SH-SY5Y (cell line): ENCODE results near the gene CYLD.

Source experiments
- GATA2 ChIP-seq: IDR thresholded peaks from 2 replicates; pipeline ENCODE4 v1.6.1; 2011; ENCODE audit warnings: mild to moderate bottlenecking, low read depth, low read length
- GATA3 ChIP-seq: IDR thresholded peaks from 2 replicates; pipeline ENCODE4 v1.6.1; 2011; ENCODE audit warnings: low read depth, mild to moderate bottlenecking, low read length, moderate library complexity

CYLD gene

DNA sequence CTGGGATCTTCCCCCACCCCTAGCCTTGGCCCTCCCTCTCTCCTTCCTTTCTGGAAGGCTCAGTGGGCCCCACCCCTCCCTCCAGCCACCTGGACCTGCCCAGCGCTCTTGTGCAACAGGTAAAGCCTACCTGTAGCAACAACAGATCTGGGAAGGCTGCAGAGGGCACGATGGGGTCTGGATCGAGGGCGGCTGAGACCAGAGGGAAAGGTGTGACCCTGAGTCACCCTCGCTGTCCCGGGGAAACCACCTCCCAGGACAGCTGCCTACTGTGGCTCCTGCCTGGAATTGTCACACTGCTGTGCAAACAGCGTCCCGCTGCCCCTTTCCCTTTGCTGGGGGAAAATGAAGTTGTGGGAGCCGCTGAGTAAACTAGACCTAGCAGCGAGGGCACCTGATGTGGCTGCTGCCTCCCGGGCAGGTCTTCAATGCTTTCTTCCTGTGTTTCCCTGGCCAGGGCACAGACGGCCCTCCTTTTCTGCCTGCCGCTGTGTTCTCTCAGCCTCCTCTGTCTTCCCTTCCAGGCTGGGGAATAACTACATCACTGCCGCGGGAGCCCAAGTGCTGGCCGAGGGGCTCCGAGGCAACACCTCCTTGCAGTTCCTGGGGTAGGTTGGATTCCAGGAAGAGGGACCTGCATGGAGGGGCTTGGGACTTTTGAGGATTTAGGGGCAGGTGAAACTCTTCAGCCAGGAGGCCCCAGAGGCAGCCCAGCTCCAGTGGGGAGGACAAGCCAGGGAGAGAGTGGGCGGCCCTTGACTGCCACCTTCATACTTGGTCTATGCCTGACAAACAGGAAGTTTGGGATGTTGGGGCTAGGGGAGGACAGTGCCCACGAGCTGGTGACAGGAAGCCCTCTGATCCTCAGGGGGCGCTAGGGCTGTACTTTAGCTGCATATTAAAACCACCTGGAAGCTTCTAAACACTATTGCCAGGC is 22.2 kb upstream of the CYLD start:
- TF ChIP-seq GATA2 (no peak), GATA3 (no peak)

DNA sequence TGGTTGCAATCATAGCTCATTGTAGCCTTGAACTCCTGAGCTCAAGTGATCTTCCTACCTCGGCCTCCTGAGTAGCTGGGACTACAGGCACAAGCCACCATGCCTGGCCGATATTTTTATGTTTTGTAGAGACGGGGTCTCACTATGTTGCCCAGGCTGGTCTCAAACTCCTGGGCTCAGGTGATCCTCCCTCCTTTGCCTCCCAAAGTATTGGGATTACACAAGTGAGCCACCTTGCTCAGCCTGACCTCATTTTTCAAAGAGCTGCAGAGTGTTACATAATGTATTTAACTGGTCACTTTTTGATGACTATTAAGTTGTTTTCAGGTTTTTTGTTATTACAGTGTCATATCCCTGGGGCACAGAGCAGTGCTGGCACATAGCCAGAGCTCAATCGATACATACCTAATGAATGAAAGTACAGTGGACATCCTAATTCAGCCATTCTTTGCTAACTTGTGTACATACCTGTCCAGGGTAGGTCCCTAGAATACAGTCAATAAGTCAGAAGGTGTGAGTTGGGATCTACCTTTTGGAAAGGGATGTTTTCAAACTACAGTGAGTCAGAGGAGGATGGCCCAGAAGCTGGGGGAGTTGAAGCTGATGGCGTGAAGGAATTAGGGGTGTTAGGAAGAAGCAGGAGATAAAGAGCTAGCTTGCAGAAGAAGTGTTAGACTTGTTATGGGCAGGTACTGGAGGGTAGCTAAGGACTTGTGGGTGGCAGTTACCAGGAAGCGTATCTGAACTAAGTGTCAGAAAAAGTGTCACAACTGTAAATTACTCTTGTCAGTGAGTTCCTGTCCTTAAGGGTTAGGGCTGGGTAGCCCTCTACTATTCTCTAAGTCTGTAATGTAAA is 20.1 kb upstream of the CYLD start:
- TF ChIP-seq GATA3 (no peak), GATA2 (no peak)

DNA sequence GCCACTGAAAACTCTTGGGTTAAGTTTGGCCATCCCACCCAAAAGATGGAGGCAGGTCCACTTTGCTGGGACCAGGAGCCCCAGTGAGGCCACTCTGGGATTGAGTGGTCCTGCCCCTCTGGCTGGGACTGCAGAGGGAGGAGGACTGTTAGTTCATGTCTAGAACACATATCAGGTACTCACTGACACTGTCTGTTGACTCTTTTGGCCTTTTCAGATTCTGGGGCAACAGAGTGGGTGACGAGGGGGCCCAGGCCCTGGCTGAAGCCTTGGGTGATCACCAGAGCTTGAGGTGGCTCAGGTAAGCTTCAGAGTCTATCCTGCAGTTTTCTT is 19.5 kb upstream of the CYLD start:
- no peak for TF ChIP-seq GATA3
- no peak for TF ChIP-seq GATA2

- TF ChIP-seq GATA2, result no peak
- TF ChIP-seq GATA3, result no peak
These were observed 18.9 kb upstream of the CYLD start for GRCh38 chr16:50722960-50723359.

GRCh38 chr16:50724306-50724705 is 17.6 kb upstream of the CYLD start:
- no peak for TF ChIP-seq GATA2
- TF ChIP-seq GATA3, result no peak

- TF ChIP-seq GATA2 (no peak), GATA3 (no peak)
These were observed 10.5 kb upstream of the CYLD start for GRCh38 chr16:50731130-50731988.

GRCh38 chr16:50731989-50732832 is 9.7 kb upstream of the CYLD start:
- TF ChIP-seq GATA3, result no peak
- no peak for TF ChIP-seq GATA2

GRCh38 chr16:50733468-50733867 is 8.4 kb upstream of the CYLD start:
- no peak for TF ChIP-seq GATA3
- no peak for TF ChIP-seq GATA2

DNA sequence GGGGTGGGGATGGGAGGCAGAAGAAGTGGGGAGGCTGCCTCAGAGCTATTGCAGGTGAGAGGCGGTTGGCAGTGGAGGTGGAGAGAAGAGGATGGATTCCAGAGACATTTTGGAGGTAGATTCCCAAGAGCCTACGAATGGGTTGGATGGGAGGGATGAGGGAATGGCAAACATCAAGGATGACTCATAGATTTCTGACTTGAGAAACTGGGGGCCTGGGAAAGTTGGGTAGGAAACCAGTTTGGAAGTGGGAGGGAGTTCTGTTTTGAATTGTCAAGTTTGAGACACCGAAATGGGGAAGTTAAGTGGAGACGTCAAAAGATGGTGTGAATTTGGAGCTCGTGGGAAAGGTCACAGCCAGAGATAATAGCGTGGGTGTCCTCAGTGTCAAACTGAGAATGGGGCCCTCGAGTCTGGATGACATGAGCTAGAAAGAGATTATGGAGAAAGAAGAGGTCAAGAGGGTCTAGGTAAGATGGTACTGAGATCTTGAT is 6.2 kb upstream of the CYLD start:
- TF ChIP-seq GATA3, result no peak

GRCh38 chr16:50736448-50736847 is 5.4 kb upstream of the CYLD start:
- no peak for TF ChIP-seq GATA3

GRCh38 chr16:50737420-50737959 is 4.4 kb upstream of the CYLD start:
- TF ChIP-seq GATA3 (no peak), GATA2 (no peak)

DNA sequence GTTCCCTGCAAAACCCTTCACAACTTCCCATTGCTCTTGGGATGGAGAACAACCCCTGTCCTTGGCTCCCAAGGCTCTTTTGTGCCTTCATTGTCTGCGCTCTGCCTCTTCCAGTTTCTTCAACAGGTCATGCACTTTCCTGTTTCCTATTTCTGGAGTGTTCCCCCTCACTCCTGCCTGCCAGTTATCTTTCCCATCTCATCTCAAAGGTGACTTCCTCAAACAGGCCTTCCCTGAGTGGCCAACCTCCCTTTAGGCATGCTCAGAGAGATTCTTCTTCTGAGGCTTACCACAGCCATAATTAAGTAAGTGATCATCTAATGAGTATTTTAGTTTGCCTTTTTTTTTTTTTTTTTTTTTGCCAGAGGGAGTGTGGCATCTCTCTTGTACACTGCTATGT is 2.9 kb upstream of the CYLD start:
- no peak for TF ChIP-seq GATA3
- no peak for TF ChIP-seq GATA2

DNA sequence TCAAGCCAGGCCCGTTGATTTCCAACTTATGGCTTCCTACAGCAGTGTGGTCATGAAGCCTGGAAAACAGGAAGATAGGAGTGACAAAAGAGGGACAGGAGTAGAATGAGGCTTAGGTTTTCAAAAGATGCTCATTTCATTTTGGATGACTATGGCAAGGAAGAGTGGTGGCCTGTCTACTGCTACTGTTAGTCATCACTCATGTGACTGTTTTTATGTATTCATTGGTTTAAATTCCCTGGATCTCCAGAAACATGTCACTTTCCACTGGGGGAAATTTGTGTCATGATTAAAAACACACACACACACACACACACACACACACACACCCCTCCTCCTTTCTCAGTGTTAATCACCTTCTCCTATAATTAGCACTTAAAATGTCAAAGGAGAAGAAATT is 1.1 kb upstream of the CYLD start:
- TF ChIP-seq GATA3 (no peak), GATA2 (no peak)
